ENCODE data around the gene LASP1NB.

The LASP1NB gene

GRCh38 chr17:38943607-38944006 is 18.2 kb downstream of the LASP1NB start:
- Histone ChIP-seq H3K4me2 (no peak overlapping the region), H3K36me3 (replicated peaks in 1 of 2; ENCODE audit: control insufficient read depth in 1 of 2, insufficient read depth in 2 of 2, low read length in 1 of 2) (no peaks in the 10 kb centered on the region), H3K9me3 (no peaks in the 10 kb centered on the region), H3K27me3 (ENCODE audit: insufficient read depth) (no peaks in the 10 kb centered on the region), H3F3A (replicated peaks; ENCODE audit: insufficient read depth) (peaks cover 8% of the 10 kb centered on the region), H3K27ac (ENCODE audit: low read depth in 2 of 2, low read length in 1 of 2) (no peak overlapping the region), H3K79me2 (ENCODE audit: insufficient read depth) (no peaks in the 10 kb centered on the region), H4K20me1 (ENCODE audit: insufficient read depth) (no peaks in the 10 kb centered on the region), H3K9me2 (no peaks in the 10 kb centered on the region), H3K4me3 (ENCODE audit: low read depth in 2 of 2, low read length in 1 of 2) (no peak overlapping the region), H2AFZ (ENCODE audit: low read depth) (no peak overlapping the region), H3K4me1 (ENCODE audit: control insufficient read depth in 1 of 2, insufficient read depth in 2 of 2, low read depth in 1 of 2, low read length in 1 of 2) (no peaks in the 10 kb centered on the region; a peak in 1 of 4 replicates), H3K9ac (no peak overlapping the region)
- POLR2A ChIA-PET = no interaction called here
- CTCF ChIA-PET = interaction anchor here (1.4 kb wide), 3 partner anchors 10 to 74 kb away, joined by 3 read pairs; partner anchors contain the start of gene LASP1
- 65% methylated on average over 8 of the region's 8 CpGs for WGBS (ENCODE audit: low lambda C conversion rate)
- TF ChIP-seq TAF1 (IDR thresholded peaks at IDR 0.05; ENCODE audit: borderline replicate concordance, low read depth, low read length) (no peak), RCOR1 (IDR thresholded peaks at IDR 0.05; ENCODE audit: low read length) (no peak), EP300 (IDR thresholded peaks at IDR 0.05; ENCODE audit: borderline replicate concordance in 1 of 2, low read depth in 1 of 2, low read length in 1 of 2) (no peak), GATA2 (CRISPR knock-in tag; IDR thresholded peaks at IDR 0.05) (no peak), PBX3 (IDR thresholded peaks at IDR 0.05) (no peak), TEAD4 (IDR thresholded peaks at IDR 0.05; ENCODE audit: borderline replicate concordance, insufficient read depth) (no peak), SMC3 (IDR thresholded peaks at IDR 0.05; ENCODE audit: low read depth, low read length) (no peak), USF1 (IDR thresholded peaks at IDR 0.05; ENCODE audit: borderline replicate concordance, low read depth) (no peak), CTCF (IDR thresholded peaks at IDR 0.05) (no peak), POLR2AphosphoS5 (IDR thresholded peaks at IDR 0.05; ENCODE audit: low read depth, low read length) (no peak), RXRA (IDR thresholded peaks at IDR 0.05; ENCODE audit: borderline replicate concordance, low read depth) (no peak), MAX (IDR thresholded peaks at IDR 0.05; ENCODE audit: low read depth) (no peak), FOXM1 (IDR thresholded peaks at IDR 0.05; ENCODE audit: low read depth) (no peak), IRF3 (IDR thresholded peaks at IDR 0.05; ENCODE audit: low read depth, low read length) (no peak), YY1 (IDR thresholded peaks at IDR 0.05; ENCODE audit: low read depth) (no peak), RAD21 (IDR thresholded peaks at IDR 0.05; ENCODE audit: low read length) (no peak)
- DNase-seq = no peak

Data from SK-N-SH (cell line).